Breast epithelium (tissue), 3 donors: ENCODE results near the gene MAN1B1.

Experiments used
- CTCF ChIP-seq, 3 donors: fragments of 450-650 bp; IDR thresholded peaks; one replicate each; pipeline ENCODE4 v1.5.1; 2016 to 2017; ENCODE audit warnings: antibody characterized with exemption in 3 of 3, mild to moderate bottlenecking in 3 of 3, moderate library complexity in 3 of 3
- POLR2AphosphoS5 ChIP-seq, 3 donors: sonication (generic); formaldehyde crosslinking; IDR thresholded peaks; one replicate each; pipeline ENCODE4 v1.6.1; 2017; ENCODE audit warnings: antibody characterized with exemption in 3 of 3

DNA sequence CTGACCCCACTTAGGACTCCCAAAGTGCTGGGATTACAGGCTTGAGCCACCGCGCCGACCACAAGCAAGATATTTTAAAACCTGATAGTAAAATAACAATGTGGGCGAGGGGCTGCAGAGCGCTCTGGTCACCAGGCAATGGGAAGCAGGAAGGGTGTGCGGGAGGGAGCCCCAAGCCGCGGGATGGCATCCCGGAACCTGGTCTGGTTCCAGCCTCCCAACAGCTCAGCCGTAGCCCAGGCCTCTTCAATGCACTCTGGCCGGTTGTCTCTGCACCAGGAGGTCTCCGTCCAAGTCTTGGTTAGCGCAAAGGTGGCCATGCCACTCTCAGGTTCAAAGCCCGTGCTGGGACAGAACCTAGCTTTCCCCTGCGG, 10.2 kb upstream of the MAN1B1 start:
- TF ChIP-seq CTCF (IDR thresholded peaks at IDR 0.05) (no peak), POLR2AphosphoS5 (IDR thresholded peaks at IDR 0.05) (no peak)
